ENCODE data around the gene NMUR1. TPM values are rescaled to one million over a fixed set of nuclear protein-coding genes. Genes with fewer than 3 reads are reported as not detected.

NMUR1 gene
- total and polyA plus RNA-seq, 2 experiments from 2014 or later = 0.15 TPM; not detected in 1

DNA sequence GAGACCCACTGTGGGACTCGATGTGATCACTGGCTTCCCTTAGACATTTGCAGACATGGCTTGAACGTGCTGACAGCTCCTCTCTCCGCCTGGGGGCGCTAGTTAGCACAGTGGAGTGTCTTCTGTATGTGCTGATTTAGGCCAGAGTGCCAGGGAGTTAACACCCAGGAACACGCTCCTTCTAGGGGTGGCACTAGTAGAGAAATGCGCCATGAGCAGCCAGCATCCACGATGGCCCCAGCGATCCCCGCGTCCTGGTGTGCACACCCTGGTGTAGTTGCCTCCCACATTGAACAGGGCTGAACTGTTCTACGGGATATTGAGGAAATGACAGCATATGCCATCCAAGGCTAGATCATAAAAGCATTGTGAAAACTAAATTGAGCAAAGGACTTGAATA is 11.4 kb upstream of the NMUR1 start:
- no peaks in the 10 kb centered on the region for H3K4me1 ChIP-seq (ENCODE audit: low read depth)
- H3K36me3 ChIP-seq = no peaks in the 10 kb centered on the region
- DNase-seq (ENCODE audit: low read depth in 1 of 2, low spot score in 1 of 2) = peak in 1 of 2 donors; percentile 16
- no peaks in the 10 kb centered on the region for H3K9me3 ChIP-seq (ENCODE audit: low read depth)
- no peaks in the 10 kb centered on the region for H3K27me3 ChIP-seq
- TF ChIP-seq, protein P1, sequence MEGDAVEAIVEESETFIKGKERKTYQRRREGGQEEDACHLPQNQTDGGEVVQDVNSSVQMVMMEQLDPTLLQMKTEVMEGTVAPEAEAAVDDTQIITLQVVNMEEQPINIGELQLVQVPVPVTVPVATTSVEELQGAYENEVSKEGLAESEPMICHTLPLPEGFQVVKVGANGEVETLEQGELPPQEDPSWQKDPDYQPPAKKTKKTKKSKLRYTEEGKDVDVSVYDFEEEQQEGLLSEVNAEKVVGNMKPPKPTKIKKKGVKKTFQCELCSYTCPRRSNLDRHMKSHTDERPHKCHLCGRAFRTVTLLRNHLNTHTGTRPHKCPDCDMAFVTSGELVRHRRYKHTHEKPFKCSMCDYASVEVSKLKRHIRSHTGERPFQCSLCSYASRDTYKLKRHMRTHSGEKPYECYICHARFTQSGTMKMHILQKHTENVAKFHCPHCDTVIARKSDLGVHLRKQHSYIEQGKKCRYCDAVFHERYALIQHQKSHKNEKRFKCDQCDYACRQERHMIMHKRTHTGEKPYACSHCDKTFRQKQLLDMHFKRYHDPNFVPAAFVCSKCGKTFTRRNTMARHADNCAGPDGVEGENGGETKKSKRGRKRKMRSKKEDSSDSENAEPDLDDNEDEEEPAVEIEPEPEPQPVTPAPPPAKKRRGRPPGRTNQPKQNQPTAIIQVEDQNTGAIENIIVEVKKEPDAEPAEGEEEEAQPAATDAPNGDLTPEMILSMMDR (IDR thresholded peaks at IDR 0.05; ENCODE audit: low read depth, low read length) = peak; percentile 30
- no peak overlapping the region for H3K27ac ChIP-seq
- no peak overlapping the region for H3K4me3 ChIP-seq

DNA sequence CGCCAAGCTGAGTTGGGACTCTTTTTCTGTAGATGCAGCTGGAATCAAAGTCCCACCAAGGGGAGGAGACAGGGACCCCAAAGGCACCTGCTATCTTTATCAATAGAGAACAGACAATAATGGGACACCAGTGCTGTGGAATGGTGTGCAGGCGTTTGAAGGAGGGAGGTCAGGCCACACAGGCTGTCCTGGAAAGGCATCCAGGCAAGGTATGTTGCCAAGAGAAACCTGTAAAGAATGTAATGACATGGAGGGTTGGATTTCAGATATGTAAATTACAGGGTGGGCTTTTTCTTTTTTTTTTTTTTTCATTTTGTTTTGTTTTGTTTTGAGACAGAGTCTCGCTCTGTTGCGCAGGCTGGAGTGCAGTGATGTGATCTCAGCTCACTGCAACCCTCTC is 9.7 kb upstream of the NMUR1 start:
- no peak overlapping the region for H3K27ac ChIP-seq
- no peak for DNase-seq (ENCODE audit: low read depth in 1 of 2, low spot score in 1 of 2)
- TF ChIP-seq, protein P1 (IDR thresholded peaks at IDR 0.05; ENCODE audit: low read depth, low read length) = no peak

DNA sequence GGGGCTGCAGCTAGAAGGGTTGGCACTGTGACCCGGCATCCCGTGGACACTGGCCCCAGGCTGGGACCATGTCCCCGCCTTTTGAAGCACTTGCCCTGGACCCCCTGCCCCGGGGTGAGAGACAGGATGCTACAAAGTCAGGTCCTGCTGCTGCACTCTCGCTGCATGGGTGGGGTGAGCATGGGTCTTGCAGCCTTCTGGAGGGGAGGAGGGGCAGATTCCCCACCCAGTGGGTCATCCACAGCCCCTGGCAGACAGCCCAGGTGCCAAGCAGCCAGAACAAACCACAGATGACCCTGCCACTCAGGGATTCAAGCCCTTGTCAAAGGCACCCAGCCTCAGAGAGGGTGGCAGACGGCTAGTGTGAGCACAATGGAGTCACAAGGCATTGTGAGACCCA is 5.7 kb upstream of the NMUR1 start:
- H3K4me1 ChIP-seq (ENCODE audit: low read depth) = no peaks in the 10 kb centered on the region
- H3K9me3 ChIP-seq (ENCODE audit: low read depth) = no peaks in the 10 kb centered on the region
- H3K27ac ChIP-seq = no peak overlapping the region
- no peaks in the 10 kb centered on the region for H3K27me3 ChIP-seq
- no peak overlapping the region for H3K4me3 ChIP-seq
- H3K36me3 ChIP-seq = no peaks in the 10 kb centered on the region
- DNase-seq (ENCODE audit: low read depth in 1 of 2, low spot score in 1 of 2) = no peak
- TF ChIP-seq, protein P1 (IDR thresholded peaks at IDR 0.05; ENCODE audit: low read depth, low read length) = no peak

More for the DNA sequence above, 9.7 kb upstream of the NMUR1 start:
- Histone ChIP-seq H3K4me1 (ENCODE audit: low read depth) (no peaks in the 10 kb centered on the region), H3K9me3 (ENCODE audit: low read depth) (no peaks in the 10 kb centered on the region), H3K36me3 (no peaks in the 10 kb centered on the region), H3K4me3 (no peak overlapping the region), H3K27me3 (no peaks in the 10 kb centered on the region)

GRCh38 chr2:231533777-231534125 is 3.5 kb upstream of the NMUR1 start:
- TF ChIP-seq, protein P1 (IDR thresholded peaks at IDR 0.05; ENCODE audit: low read depth, low read length) = no peak
- no peaks in the 10 kb centered on the region for H3K36me3 ChIP-seq
- peaks cover 20% of the 10 kb centered on the region for H3K27me3 ChIP-seq
- no peak overlapping the region for H3K27ac ChIP-seq
- no peaks in the 10 kb centered on the region for H3K4me1 ChIP-seq (ENCODE audit: low read depth)
- no peak overlapping the region for H3K4me3 ChIP-seq
- no peak for DNase-seq (ENCODE audit: low read depth in 1 of 2, low spot score in 1 of 2)
- no peaks in the 10 kb centered on the region for H3K9me3 ChIP-seq (ENCODE audit: low read depth)

GRCh38 chr2:231533086-231533776 is 3.0 kb upstream of the NMUR1 start:
- DNase-seq (ENCODE audit: low read depth in 1 of 2, low spot score in 1 of 2) = no peak
- H3K9me3 ChIP-seq (ENCODE audit: low read depth) = no peaks in the 10 kb centered on the region
- H3K27me3 ChIP-seq = peaks cover 20% of the 10 kb centered on the region
- TF ChIP-seq, protein P1 (IDR thresholded peaks at IDR 0.05; ENCODE audit: low read depth, low read length) = no peak
- no peaks in the 10 kb centered on the region for H3K4me1 ChIP-seq (ENCODE audit: low read depth)
- no peak overlapping the region for H3K27ac ChIP-seq
- no peak overlapping the region for H3K4me3 ChIP-seq
- H3K36me3 ChIP-seq = no peaks in the 10 kb centered on the region

Measured in cardiac muscle cell (in vitro differentiated cells and primary cell).